Activated naive CD4-positive, alpha-beta T cell treated with anti-CD3 and anti-CD28 coated beads, Interleukin-2, amount 50 U/mL, for 72 hours (primary cell): ENCODE data around the gene KLK8. TPM values are rescaled to one million over a fixed set of nuclear protein-coding genes. Genes with fewer than 3 reads are reported as not detected.
A peak's percentile ranks its signal among the peaks of the same experiment; 100 is the strongest.

ENCODE experiments used
- ATAC-seq, 2 donors: fragments of 150-1000 bp; cut with Tn5 transposase; 2 replicates each; pipeline ENCODE4 v1.10.0; 2021; ENCODE audit warnings: mild to moderate bottlenecking in 2 of 2, moderate library complexity in 2 of 2
- DNase-seq, 2 donors: peaks; one replicate each; pipeline ENCODE4 v3.0.0; 2021 to 2022; ENCODE audit warnings: low spot score in 2 of 2
- H3K27ac Mint-ChIP-seq, 2 donors: one replicate each; pipeline ENCODE4 v1.8.0; 2022; ENCODE audit warnings: mild to moderate bottlenecking in 2 of 2, mixed read lengths in 2 of 2
- H3K36me3 Mint-ChIP-seq, 2 donors: one replicate each; pipeline ENCODE4 v1.8.0; 2022; ENCODE audit warnings: mixed read lengths in 2 of 2
- H3K9me3 Mint-ChIP-seq, 2 donors: one replicate each; pipeline ENCODE4 v1.8.0; 2022; ENCODE audit warnings: mixed read lengths in 2 of 2
- total RNA-seq, 2 donors: library from RNA; stranded (reverse); gene quantifications; one replicate each; pipeline ENCODE4 v1.2.3, GENCODE V29; 2022

The KLK8 gene
- total RNA-seq, 2 donors from 2014 or later = not detected

DNA sequence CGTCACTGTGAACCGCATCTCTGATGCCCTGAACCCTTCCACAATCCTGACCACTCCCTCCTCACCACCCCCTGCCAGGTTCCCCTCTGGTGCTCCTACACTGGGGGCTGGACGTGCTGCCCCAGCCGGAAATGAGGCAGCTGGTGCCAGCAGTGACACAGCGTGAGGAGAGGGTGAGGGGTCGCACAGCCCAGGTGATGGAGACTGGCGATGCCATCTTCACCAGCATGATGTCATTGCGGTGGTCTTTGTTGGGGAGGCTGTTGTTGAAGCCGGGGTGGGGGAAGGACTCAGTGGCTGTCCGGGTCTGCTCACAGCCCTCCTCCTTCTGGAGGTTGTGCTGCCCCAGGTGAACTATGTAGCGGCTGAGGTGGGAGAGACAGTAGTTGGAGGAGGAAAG lies 22.5 kb upstream of the KLK8 start:
- Mint-ChIP-seq H3K9me3 (no peaks in the 10 kb centered on the region), H3K27ac (no peak overlapping the region), H3K36me3 (no peaks in the 10 kb centered on the region)
- DNase-seq (no peak), ATAC-seq (no peak)

- ATAC-seq (no peak), DNase-seq (no peak)
- H3K27ac Mint-ChIP-seq = no peak overlapping the region
- H3K9me3 Mint-ChIP-seq = no peaks in the 10 kb centered on the region
- peaks cover 0 to 5% of the 10 kb centered on the region in 2 donors for H3K36me3 Mint-ChIP-seq
Measured at GRCh38 chr19:51022526-51022925, 21.1 kb upstream of the KLK8 start.

DNA sequence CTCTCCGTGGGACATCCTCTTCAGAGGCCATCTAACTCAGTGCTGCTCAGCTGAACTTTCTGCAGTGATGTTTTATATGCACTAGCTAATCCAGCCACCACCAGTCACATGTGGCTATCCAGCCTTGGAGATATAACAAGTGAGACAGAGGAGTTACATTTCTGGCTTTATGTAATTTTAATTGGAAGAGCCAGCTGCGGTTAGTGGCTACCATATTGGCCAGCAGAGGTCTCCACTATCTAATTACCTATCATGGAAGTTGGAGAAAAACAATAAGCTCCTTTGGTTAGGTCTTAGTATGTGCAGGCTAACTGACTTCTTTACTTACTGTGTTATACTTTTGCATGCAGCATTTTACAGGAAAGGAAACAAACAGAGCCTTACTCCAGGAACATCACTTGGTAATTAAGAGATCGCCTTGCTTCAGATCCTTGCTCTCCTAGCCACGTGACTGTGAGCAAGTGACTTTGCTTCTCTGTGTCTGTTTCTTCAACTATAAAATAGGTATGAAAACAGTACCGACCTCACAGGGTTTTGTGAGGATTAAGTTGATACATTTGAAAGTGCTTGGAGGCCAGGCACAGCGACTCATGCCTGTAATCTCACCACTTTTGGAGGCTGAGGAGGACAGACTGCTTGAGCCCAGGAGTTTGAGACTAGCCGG lies 19.7 kb upstream of the KLK8 start:
- DNase-seq = peak in 1 of 2 donors; percentile 25
- ATAC-seq = peak in 1 of 2 donors; percentile 32

DNA sequence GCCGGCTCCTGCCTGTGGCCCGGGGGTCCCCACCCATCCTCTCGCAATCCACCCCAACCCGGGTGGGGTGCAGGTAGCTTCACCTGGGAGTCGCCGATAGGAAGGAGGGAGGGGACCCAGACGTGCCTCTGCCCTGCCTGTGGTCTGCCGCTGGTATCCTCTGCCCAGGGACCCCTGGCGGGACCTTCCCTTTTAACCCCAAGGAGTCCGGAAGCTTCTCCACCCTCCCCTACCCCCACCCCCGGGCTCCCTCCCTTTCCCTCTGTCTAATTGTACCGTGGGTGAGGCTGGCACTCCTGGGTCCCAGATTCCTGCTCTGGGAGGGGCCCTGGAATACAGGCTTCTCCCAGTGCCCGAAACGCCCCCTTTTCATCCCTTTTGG lies 18.1 kb upstream of the KLK8 start, which contains the start of gene KLK10:
Gene KLK10, minus strand, starts transcription at position 166 of the 382 bp plus-strand sequence. CDS start 579 bp downstream, outside the sequence.
- Mint-ChIP-seq H3K9me3 (no peaks in the 10 kb centered on the region), H3K36me3 (peaks cover 0 to 5% of the 10 kb centered on the region in 2 donors), H3K27ac (no peak within 1 kb of the TSS)
- no peak for ATAC-seq
- no peak for DNase-seq

More for the DNA sequence above, 19.7 kb upstream of the KLK8 start:
- Mint-ChIP-seq H3K9me3 (no peaks in the 10 kb centered on the region), H3K36me3 (peaks cover 0 to 5% of the 10 kb centered on the region in 2 donors), H3K27ac (no peak overlapping the region)

DNA sequence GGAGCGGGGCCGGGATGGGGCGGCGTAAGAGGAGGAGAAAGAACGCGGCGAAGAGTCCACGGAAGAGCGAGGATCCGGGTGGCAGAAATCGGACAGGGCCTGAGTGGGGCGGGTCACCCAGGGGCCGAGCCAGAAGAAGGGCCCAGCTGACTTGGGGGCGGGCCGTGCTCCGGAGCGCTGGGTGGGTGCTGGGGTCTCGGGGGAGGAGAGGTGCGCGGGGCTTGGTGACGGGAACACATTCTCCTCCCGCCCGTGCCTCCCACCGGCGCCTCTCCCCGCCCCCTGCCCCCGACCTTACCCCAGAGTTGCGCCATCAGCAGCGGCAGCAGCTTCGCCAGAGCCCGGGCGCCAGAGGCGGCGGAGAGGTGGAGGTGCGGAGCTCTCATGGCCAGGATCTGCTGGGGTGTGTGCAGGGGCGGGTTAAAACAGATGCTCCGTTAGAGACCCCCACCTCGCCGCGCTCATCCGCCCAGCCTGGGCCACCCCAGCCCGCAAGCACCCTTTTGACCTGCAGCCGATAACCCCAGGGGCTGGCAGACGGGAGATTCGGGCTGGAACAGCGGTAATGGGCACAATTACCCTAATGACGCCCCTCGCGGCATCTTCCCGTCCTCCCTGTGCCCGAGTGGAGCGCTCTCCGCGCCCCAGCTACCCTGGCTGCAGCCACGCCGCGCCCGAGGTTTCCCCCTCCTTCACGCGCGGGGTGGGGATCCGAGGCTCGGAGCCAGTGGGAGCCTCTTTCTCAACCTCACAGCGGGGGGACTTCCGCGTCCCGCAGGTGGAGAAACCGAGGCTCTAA lies 17.5 kb upstream of the KLK8 start:
- peak in 1 of 2 donors; percentile 8 for ATAC-seq
- no peaks in the 10 kb centered on the region for H3K9me3 Mint-ChIP-seq

DNA sequence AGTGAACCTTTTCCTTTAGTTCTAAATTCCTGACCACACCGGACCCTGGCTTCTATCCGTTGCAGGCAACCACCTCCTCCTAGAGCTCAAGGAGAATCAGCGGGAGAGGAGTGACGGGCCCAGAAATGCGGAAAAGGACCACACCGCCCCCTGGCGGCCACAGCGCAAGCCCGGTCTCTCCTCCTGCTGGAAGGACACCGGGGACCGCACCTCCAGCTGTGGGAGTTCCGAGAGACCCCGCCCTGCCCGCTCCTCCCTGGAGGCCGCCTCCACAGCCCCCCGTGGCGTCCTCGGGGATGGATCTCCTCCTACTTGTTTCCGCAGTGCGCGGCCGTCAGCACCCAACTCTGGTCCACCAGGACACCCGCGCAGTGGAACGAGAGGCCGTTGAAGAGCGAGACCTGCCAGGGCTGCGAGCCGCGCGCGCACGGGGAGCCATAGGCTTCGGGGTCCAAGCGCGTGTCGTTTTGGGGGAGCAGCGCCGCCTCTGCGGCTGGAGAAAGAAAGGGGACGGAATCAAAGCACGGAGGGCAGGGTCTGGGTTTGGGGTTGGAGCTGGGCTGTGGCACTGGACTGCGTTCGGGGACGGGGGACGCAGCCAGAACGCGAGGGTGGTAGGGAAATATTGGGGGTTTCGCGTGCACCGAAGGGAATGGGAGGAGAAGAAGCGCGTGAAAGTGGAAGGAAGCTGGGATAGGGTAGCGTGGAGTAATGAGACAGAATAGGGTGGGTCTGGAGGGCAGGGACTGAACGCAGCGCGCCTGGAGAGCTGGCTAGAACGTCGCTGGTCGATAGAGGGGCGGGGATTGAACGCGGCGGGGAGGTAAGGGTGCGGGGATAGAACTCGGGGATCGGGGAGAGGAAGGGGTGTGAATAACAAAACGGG lies 15.6 kb upstream of the KLK8 start:
- peak in 1 of 2 donors; percentile 72 for DNase-seq
- no peak overlapping the region for H3K27ac Mint-ChIP-seq
- peak; percentile 59 to 77 for ATAC-seq
- peaks cover 0 to 5% of the 10 kb centered on the region in 2 donors for H3K36me3 Mint-ChIP-seq
- H3K9me3 Mint-ChIP-seq = no peaks in the 10 kb centered on the region

More for the DNA sequence above, 17.5 kb upstream of the KLK8 start:
- no peak for DNase-seq
- Mint-ChIP-seq H3K36me3 (peaks cover 0 to 5% of the 10 kb centered on the region in 2 donors), H3K27ac (no peak overlapping the region)

- ATAC-seq (no peak), DNase-seq (no peak)
- H3K36me3 Mint-ChIP-seq = peaks cover 0 to 5% of the 10 kb centered on the region in 2 donors
- H3K9me3 Mint-ChIP-seq = no peaks in the 10 kb centered on the region
- no peak overlapping the region for H3K27ac Mint-ChIP-seq
Measured at GRCh38 chr19:51015691-51016267, 14.4 kb upstream of the KLK8 start.

- ATAC-seq (no peak), DNase-seq (no peak)
- no peaks in the 10 kb centered on the region for H3K9me3 Mint-ChIP-seq
- no peak overlapping the region for H3K27ac Mint-ChIP-seq
- peaks cover 0 to 5% of the 10 kb centered on the region in 2 donors for H3K36me3 Mint-ChIP-seq
Measured at GRCh38 chr19:51014242-51014641, 12.8 kb upstream of the KLK8 start.

GRCh38 chr19:51012661-51013190 lies 11.3 kb upstream of the KLK8 start:
- Mint-ChIP-seq H3K36me3 (no peaks in the 10 kb centered on the region), H3K9me3 (no peaks in the 10 kb centered on the region), H3K27ac (no peak overlapping the region)
- no peak for DNase-seq
- no peak for ATAC-seq

DNA sequence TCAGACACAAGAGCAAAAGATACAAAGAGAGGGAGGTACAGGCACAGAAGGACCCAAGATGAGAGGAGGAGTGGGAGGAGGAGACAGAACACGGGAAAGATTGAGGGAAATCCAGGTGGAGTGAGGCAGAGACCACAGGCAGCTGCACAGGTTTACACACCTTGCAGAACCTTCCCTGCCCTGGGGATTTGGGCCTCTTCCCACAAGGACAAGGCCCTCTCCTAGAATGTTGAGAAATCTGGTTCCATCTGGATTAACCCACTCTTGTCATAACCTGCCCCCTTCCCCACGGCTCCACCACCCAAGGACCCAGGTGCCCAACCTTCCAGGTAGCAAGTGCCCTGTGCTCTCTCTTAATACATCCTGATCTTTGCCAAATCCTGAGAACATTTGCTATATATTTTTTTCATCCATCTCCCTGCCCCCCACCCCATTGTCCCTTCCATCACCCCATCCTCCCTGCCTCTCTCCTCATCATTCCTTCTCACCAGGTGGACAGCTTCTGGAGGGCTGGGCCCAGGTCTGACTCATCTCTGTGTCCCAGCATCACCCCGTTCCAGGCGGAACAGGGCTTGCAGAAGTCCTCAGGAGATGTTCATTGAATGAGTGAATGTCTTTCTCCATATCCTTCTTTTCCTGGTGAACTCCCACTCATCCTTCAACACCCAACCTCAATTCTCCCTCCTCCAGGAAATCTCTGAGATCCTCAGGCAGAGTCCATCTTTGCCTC lies 8.8 kb upstream of the KLK8 start:
- no peak for ATAC-seq

GRCh38 chr19:51009061-51009891 lies 7.9 kb upstream of the KLK8 start:
- no peak for DNase-seq
- H3K36me3 Mint-ChIP-seq = no peaks in the 10 kb centered on the region
- H3K27ac Mint-ChIP-seq = peak overlapping the region in 1 of 2 donors; percentile 42
- H3K9me3 Mint-ChIP-seq = no peaks in the 10 kb centered on the region
- peak in 1 of 2 donors; percentile 56 for ATAC-seq

More for the DNA sequence above, 8.8 kb upstream of the KLK8 start:
- Mint-ChIP-seq H3K9me3 (no peaks in the 10 kb centered on the region), H3K36me3 (no peaks in the 10 kb centered on the region), H3K27ac (peak overlapping the region in 1 of 2 donors; percentile 38)
- DNase-seq = no peak

DNA sequence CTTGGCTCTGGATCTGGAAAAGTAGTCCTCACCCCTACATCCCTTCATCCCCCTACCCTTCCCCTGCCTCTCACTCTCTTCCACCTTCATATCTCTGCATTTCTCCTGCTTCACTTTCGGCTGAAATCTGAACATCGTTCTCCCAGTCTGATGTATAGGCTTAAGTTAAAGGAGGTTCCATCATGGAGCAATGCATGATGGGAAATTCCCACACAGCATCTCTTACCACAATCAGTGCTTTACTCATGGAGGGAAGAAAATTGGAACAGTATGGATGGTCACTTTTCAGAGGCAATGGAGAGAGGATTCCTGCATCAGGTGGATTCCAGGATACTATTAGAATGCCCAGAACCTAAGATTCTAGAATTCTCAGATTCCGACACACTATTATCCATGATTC lies 6.1 kb upstream of the KLK8 start:
- DNase-seq (no peak), ATAC-seq (no peak)
- H3K9me3 Mint-ChIP-seq = no peaks in the 10 kb centered on the region
- H3K36me3 Mint-ChIP-seq = no peaks in the 10 kb centered on the region
- no peak overlapping the region for H3K27ac Mint-ChIP-seq

GRCh38 chr19:51006406-51006805 lies 5.0 kb upstream of the KLK8 start:
- ATAC-seq (no peak), DNase-seq (no peak)
- Mint-ChIP-seq H3K9me3 (no peaks in the 10 kb centered on the region), H3K36me3 (no peaks in the 10 kb centered on the region), H3K27ac (no peak overlapping the region)

DNA sequence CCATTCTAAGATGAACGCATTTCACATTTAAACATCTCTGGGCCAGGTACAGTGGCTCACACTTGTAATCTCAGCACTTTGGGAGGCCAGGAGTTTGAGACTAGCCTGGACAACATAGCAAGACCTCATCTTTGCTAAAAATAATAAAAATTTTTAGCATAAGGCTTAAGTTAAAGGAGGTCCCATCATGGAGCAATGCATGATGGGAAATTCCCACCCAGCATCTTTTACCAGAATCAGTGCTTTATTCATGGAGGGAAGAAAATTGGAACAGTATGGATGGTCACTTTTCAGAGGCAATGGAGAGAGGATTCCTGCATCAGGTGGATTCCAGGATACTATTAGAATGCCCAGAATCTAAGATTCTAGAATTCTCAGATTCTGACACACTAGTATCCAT lies 3.8 kb upstream of the KLK8 start:
- ATAC-seq (no peak), DNase-seq (no peak)
- Mint-ChIP-seq H3K27ac (no peak overlapping the region), H3K9me3 (no peaks in the 10 kb centered on the region), H3K36me3 (no peaks in the 10 kb centered on the region)

DNA sequence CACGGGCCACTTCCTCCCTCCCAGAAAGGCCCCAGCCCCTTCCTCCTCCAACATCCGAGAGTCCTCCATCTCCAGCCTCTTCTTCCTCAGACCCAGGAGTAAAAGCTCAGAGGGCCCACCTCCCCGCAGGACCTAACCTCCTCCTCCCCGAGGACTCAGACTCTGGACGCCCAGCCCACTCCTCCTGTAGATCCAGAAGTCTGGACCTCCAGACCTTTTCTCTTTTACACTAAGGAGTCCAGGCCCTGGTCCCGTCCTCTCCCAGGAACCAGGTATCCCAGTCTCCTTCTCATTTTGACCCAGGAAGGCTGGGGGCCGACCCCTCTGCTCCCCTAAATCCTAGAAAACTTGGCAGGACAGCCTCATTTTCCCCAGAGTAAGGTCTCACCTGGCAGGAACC lies 1.9 kb upstream of the KLK8 start:
- Mint-ChIP-seq H3K9me3 (no peaks in the 10 kb centered on the region), H3K36me3 (no peaks in the 10 kb centered on the region), H3K27ac (peak overlapping the region in 1 of 2 donors; percentile 36)
- ATAC-seq = no peak
- DNase-seq = no peak
